CD14-positive monocyte (primary cell): ENCODE results near the gene FOXP4. TPM values are rescaled to one million over a fixed set of nuclear protein-coding genes. Genes with fewer than 3 reads are reported as not detected.

Experiments used
- DNase-seq, 3 donors: peaks; one replicate each; pipeline ENCODE4 v3.0.0-alpha.2; 2011 to 2022
- H2AFZ ChIP-seq: 2 replicates; pipeline ENCODE4 v1.6.0; 2012; ENCODE audit warnings: mild to moderate bottlenecking, low read depth, low read length, inconsistent platforms; ENCODE audit not compliant: insufficient read depth, poor library complexity, severe bottlenecking
- H3K27ac ChIP-seq, 2 donors: 1 replicate in 1 of 2; 2 replicates in 1 of 2; pipeline ENCODE4 v1.5.1; 2012 to 2013; ENCODE audit warnings: low read length in 2 of 2, control low read depth in 1 of 2, inconsistent platforms in 1 of 2, low read depth in 1 of 2, mild to moderate bottlenecking in 1 of 2
- H3K27me3 ChIP-seq, 2 donors: one replicate each; pipeline versions ENCODE4 v1.6.0 to v1.6.1; 2011 to 2013; ENCODE audit warnings: low read length in 2 of 2; ENCODE audit not compliant: control insufficient read depth in 2 of 2, insufficient read depth in 2 of 2
- H3K36me3 ChIP-seq, 2 donors: replicated peaks in 1 of 2; 1 replicate in 1 of 2; 2 replicates in 1 of 2; pipeline versions ENCODE4 v1.5.1 to v1.6.1; 2012 to 2013; ENCODE audit warnings: low read length in 2 of 2, control low read depth in 1 of 2, inconsistent platforms in 1 of 2, mild to moderate bottlenecking in 1 of 2; ENCODE audit not compliant: insufficient read depth in 2 of 2, control insufficient read depth in 1 of 2
- H3K4me1 ChIP-seq, 2 donors: 1 replicate in 1 of 2; 2 replicates in 1 of 2; pipeline versions ENCODE4 v1.5.1 to v1.6.1; 2012 to 2013; ENCODE audit warnings: low read length in 2 of 2, control low read depth in 1 of 2, inconsistent platforms in 1 of 2, mild to moderate bottlenecking in 1 of 2, moderate library complexity in 1 of 2; ENCODE audit not compliant: insufficient read depth in 2 of 2, control insufficient read depth in 1 of 2
- H3K4me2 ChIP-seq: replicated peaks from 2 replicates; pipeline ENCODE3; 2012; ENCODE audit warnings: low read length, moderate library complexity, mild to moderate bottlenecking; ENCODE audit not compliant: poor library complexity, severe bottlenecking; ENCODE audit errors: extremely low read depth
- H3K4me3 ChIP-seq, 3 experiments: fragments of 200-600 bp in 1 of 3; sonication (generic) in 1 of 3; replicated peaks in 1 of 3; 1 replicate in 2 of 3; 2 replicates in 1 of 3; pipeline ENCODE4 v1.5.1; 2011 to 2013; ENCODE audit warnings: low read length in 3 of 3, mild to moderate bottlenecking in 3 of 3, control low read depth in 2 of 3, low read depth in 2 of 3, inconsistent platforms in 1 of 3, moderate library complexity in 1 of 3
- H3K79me2 ChIP-seq: 2 replicates; pipeline ENCODE4 v1.6.0; 2012; ENCODE audit warnings: mild to moderate bottlenecking, control low read depth, inconsistent platforms, low read length, moderate library complexity; ENCODE audit not compliant: insufficient read depth
- H3K9ac ChIP-seq: 2 replicates; pipeline ENCODE4 v1.6.0; 2017; ENCODE audit warnings: low read length, mild to moderate bottlenecking; ENCODE audit not compliant: insufficient read depth, poor library complexity, severe bottlenecking
- H3K9me3 ChIP-seq, 2 donors: replicated peaks in 1 of 2; 1 replicate in 1 of 2; 2 replicates in 1 of 2; pipeline versions ENCODE4 v1.5.1 to v1.6.1; 2012 to 2013; ENCODE audit warnings: low read length in 2 of 2, control low read depth in 1 of 2; ENCODE audit not compliant: control insufficient read depth in 1 of 2, insufficient read depth in 1 of 2
- H4K20me1 ChIP-seq: 2 replicates; pipeline ENCODE4 v1.6.0; 2012; ENCODE audit warnings: mild to moderate bottlenecking, low read length, control low read depth, moderate library complexity; ENCODE audit not compliant: insufficient read depth
- H3K27ac Mint-ChIP-seq, 7 donors: one replicate each; pipeline ENCODE4 v1.8.0; 2020; ENCODE audit warnings: mild to moderate bottlenecking in 7 of 7, mixed read lengths in 7 of 7, moderate library complexity in 6 of 7, inconsistent platforms in 2 of 7
- H3K27me3 Mint-ChIP-seq, 3 donors: one replicate each; pipeline ENCODE4 v1.8.0; 2021 to 2022; ENCODE audit warnings: low read depth in 3 of 3, mild to moderate bottlenecking in 3 of 3, mixed read lengths in 3 of 3, moderate library complexity in 3 of 3, inconsistent platforms in 1 of 3
- H3K36me3 Mint-ChIP-seq, 2 donors: one replicate each; pipeline ENCODE4 v1.8.0; 2020; ENCODE audit warnings: mixed read lengths in 2 of 2, inconsistent platforms in 1 of 2, mild to moderate bottlenecking in 1 of 2
- H3K4me1 Mint-ChIP-seq: one replicate; pipeline ENCODE4 v1.8.0; 2020; ENCODE audit warnings: mild to moderate bottlenecking, mixed read lengths
- H3K4me3 Mint-ChIP-seq, 2 donors: one replicate each; pipeline ENCODE4 v1.8.0; 2020; ENCODE audit warnings: mild to moderate bottlenecking in 2 of 2, mixed read lengths in 2 of 2, moderate library complexity in 1 of 2
- H3K9me3 Mint-ChIP-seq, 7 donors: one replicate each; pipeline ENCODE4 v1.8.0; 2020 to 2022; ENCODE audit warnings: mixed read lengths in 7 of 7, mild to moderate bottlenecking in 6 of 7, moderate library complexity in 6 of 7, inconsistent platforms in 2 of 7
- CTCF ChIP-seq: fragments of 200-600 bp; IDR thresholded peaks from one replicate; pipeline ENCODE4 v1.8.0; 2022; ENCODE audit warnings: antibody characterized with exemption, mild to moderate bottlenecking
- WGBS: methylation state at CpG from one replicate; pipeline ENCODE4 v1.1.5; 2013; ENCODE audit warnings: missing lambda C conversion rate; ENCODE audit not compliant: insufficient coverage; 5-methylcytosine and 5-hydroxymethylcytosine counted together
- intact Hi-C, 2 donors: fragments of 100-400 bp; cut with micrococcal nuclease; formaldehyde crosslinking; loops; one replicate each; pipeline versions ENCODE4 v1.15.0 to v1.15.1; 2023
- polyA plus RNA-seq, 3 donors: library from polyadenylated mRNA; depleted of rRNA in 1 of 3; unstranded in 2 of 3; stranded (reverse) in 1 of 3; fragments of 300-500 nt in 2 of 3; fragments of >200 nt in 1 of 3; fragmentation: Illumina TruSeq in 2 of 3; gene quantifications; 1 replicate in 2 of 3; 2 replicates in 1 of 3; pipeline ENCODE4 v1.2.3, GENCODE V29; 2012 to 2021

FOXP4 gene
- polyA plus RNA-seq, 3 donors: 0.62 to 7.6 (median 0.65) TPM

GRCh38 chr6:41560431-41561192 lies 14.4 kb downstream of the FOXP4 start:
- peak overlapping the region; percentile 84 to 91 for H3K4me3 Mint-ChIP-seq
- peak overlapping the region; percentile 44 to 79 (median 44) for H3K4me3 ChIP-seq
- no peak for TF ChIP-seq CTCF
- peak; percentile 57 to 82 (median 67) for DNase-seq
- H3K27me3 ChIP-seq: peaks cover 3 to 20% of the 10 kb centered on the region in 2 donors
- H3K4me1 Mint-ChIP-seq: peaks cover 18% of the 10 kb centered on the region
- H2AFZ ChIP-seq: peak overlapping the region; percentile 71
- H3K4me1 ChIP-seq: peaks cover 15 to 18% of the 10 kb centered on the region in 2 donors
- no peaks in the 10 kb centered on the region for H3K9me3 ChIP-seq
- H3K79me2 ChIP-seq: peaks cover 5% of the 10 kb centered on the region
- H4K20me1 ChIP-seq: peaks cover 83% of the 10 kb centered on the region
- WGBS: 2% methylated on average over 34 of the region's 53 CpGs
- peak overlapping the region; percentile 78 for H3K4me2 ChIP-seq
- peak overlapping the region in 4 of 7 donors; percentile 46 to 78 (median 59) for H3K27ac Mint-ChIP-seq
- intact Hi-C loops: no loop called here
- H3K36me3 Mint-ChIP-seq: peaks cover 26 to 29% of the 10 kb centered on the region in 2 donors
- no peaks in the 10 kb centered on the region for H3K9me3 Mint-ChIP-seq
- H3K9ac ChIP-seq: peak overlapping the region; percentile 70
- H3K27ac ChIP-seq: peak overlapping the region in 1 of 2 donors; percentile 49
- peaks cover under 1 to 4% of the 10 kb centered on the region in 2 donors for H3K36me3 ChIP-seq
- peaks cover 18 to 35% (median 19%) of the 10 kb centered on the region in 3 donors for H3K27me3 Mint-ChIP-seq

- intact Hi-C loops: no loop called here
- Histone ChIP-seq H3K9me3 (no peaks in the 10 kb centered on the region), H3K27me3 (peaks cover 3 to 20% of the 10 kb centered on the region in 2 donors), H3K79me2 (peaks cover 5% of the 10 kb centered on the region), H3K36me3 (peaks cover 9 to 12% of the 10 kb centered on the region in 2 donors), H3K4me1 (peaks cover 15 to 18% of the 10 kb centered on the region in 2 donors), H3K4me2 (peak overlapping the region; percentile 78), H3K27ac (no peak overlapping the region), H3K9ac (no peak overlapping the region), H3K4me3 (peak overlapping the region in 1 of 3 experiments; percentile 79), H2AFZ (no peak overlapping the region), H4K20me1 (peaks cover 78% of the 10 kb centered on the region)
- Mint-ChIP-seq H3K27ac (peak overlapping the region in 2 of 7 donors; percentile 7 to 33), H3K36me3 (peaks cover 30 to 33% of the 10 kb centered on the region in 2 donors), H3K9me3 (no peaks in the 10 kb centered on the region), H3K27me3 (peaks cover 17 to 32% (median 19%) of the 10 kb centered on the region in 3 donors), H3K4me3 (peak overlapping the region; percentile 84 to 91), H3K4me1 (peaks cover 18% of the 10 kb centered on the region)
- WGBS: 100% methylated on average over 1 of the region's 3 CpGs
- no peak for TF ChIP-seq CTCF
- no peak for DNase-seq
Measured at GRCh38 chr6:41561416-41561815, 15.2 kb downstream of the FOXP4 start.
